HG03159 (cell line): ENCODE results near the gene TOLLIP.

Experiments used
- ATAC-seq: cut with Tn5 transposase; IDR thresholded peaks from one replicate; pipeline ENCODE4 v1.9.1; 2021; ENCODE audit warnings: mild to moderate bottlenecking, moderate library complexity; ENCODE audit not compliant: unreplicated experiment

Gene TOLLIP

GRCh38 chr11:1234771-1235305 is 74.6 kb downstream of the TOLLIP start:
- no peak for ATAC-seq

GRCh38 chr11:1234054-1234720 is 75.2 kb downstream of the TOLLIP start:
- ATAC-seq, result no peak

GRCh38 chr11:1233351-1234053 is 75.9 kb downstream of the TOLLIP start:
- no peak for ATAC-seq

- ATAC-seq, result no peak
Observed at GRCh38 chr11:1232883-1233321, 76.5 kb downstream of the TOLLIP start.

GRCh38 chr11:1232021-1232882 is 77.2 kb downstream of the TOLLIP start:
- ATAC-seq, result no peak

GRCh38 chr11:1231396-1232020 is 77.9 kb downstream of the TOLLIP start:
- no peak for ATAC-seq

GRCh38 chr11:1230456-1231395 is 78.7 kb downstream of the TOLLIP start:
- ATAC-seq, result no peak

GRCh38 chr11:1230121-1230455 is 79.3 kb downstream of the TOLLIP start:
- no peak for ATAC-seq

GRCh38 chr11:1229471-1230120 is 79.8 kb downstream of the TOLLIP start:
- ATAC-seq, result no peak

GRCh38 chr11:1228921-1229451 is 80.4 kb downstream of the TOLLIP start:
- no peak for ATAC-seq

- ATAC-seq, result no peak
Observed at GRCh38 chr11:1228101-1228821, 81.2 kb downstream of the TOLLIP start.

- ATAC-seq, result no peak
Observed at GRCh38 chr11:1227551-1228100, 81.8 kb downstream of the TOLLIP start.

- no peak for ATAC-seq
Observed at GRCh38 chr11:1226986-1227550, 82.4 kb downstream of the TOLLIP start.

GRCh38 chr11:1226226-1226985 is 83.0 kb downstream of the TOLLIP start:
- no peak for ATAC-seq

GRCh38 chr11:1225386-1226225 is 83.8 kb downstream of the TOLLIP start:
- ATAC-seq, result no peak
